ENCODE results near the gene PNPLA6.

PNPLA6 gene

GRCh38 chr19:7494416-7495098 is 41.0 kb upstream of the PNPLA6 start:
- no peak for DNase-seq (ENCODE audit: extremely low spot score)
- CTCF ChIA-PET, result no interaction called here
- POLR2A ChIA-PET, result interaction anchor here (1.9 kb wide), 1 partner anchor 28 kb away, joined by 4 read pairs; the partner anchor contains the start of gene MCOLN1
- TF ChIP-seq SP1 (IDR thresholded peaks at IDR 0.05), result no peak
- no peak for TF ChIP-seq TARDBP (IDR thresholded peaks at IDR 0.05)
- TF ChIP-seq CTBP1 (IDR thresholded peaks at IDR 0.05; ENCODE audit: borderline replicate concordance), result no peak
- no peak for TF ChIP-seq SUZ12 (IDR thresholded peaks at IDR 0.05)
- TF ChIP-seq BHLHE40 (IDR thresholded peaks at IDR 0.05; ENCODE audit: borderline replicate concordance), result no peak
- TF ChIP-seq L3MBTL2 (conservative IDR thresholded peaks at IDR 0.05), result no peak
- no peak for TF ChIP-seq LEF1 (IDR thresholded peaks at IDR 0.05; ENCODE audit: borderline replicate concordance)
- TF ChIP-seq NFRKB (IDR thresholded peaks at IDR 0.05), result no peak
- no peak for TF ChIP-seq FOXK2 (IDR thresholded peaks at IDR 0.05)
- no peak for TF ChIP-seq PKNOX1 (IDR thresholded peaks at IDR 0.05)
- no peak for TF ChIP-seq ZNF384 (IDR thresholded peaks at IDR 0.05)
- TF ChIP-seq FOXA1 (IDR thresholded peaks at IDR 0.05), result no peak
- no peak for TF ChIP-seq ARNT (IDR thresholded peaks at IDR 0.05)
- no peak for TF ChIP-seq FOXM1 (IDR thresholded peaks at IDR 0.05; ENCODE audit: borderline replicate concordance)
- no peak for TF ChIP-seq HDGF (IDR thresholded peaks at IDR 0.05; ENCODE audit: borderline replicate concordance)

- TF ChIP-seq ARNT (IDR thresholded peaks at IDR 0.05) (no peak), SP1 (IDR thresholded peaks at IDR 0.05) (no peak), BHLHE40 (IDR thresholded peaks at IDR 0.05; ENCODE audit: borderline replicate concordance) (no peak), LEF1 (IDR thresholded peaks at IDR 0.05; ENCODE audit: borderline replicate concordance) (no peak), ZNF384 (IDR thresholded peaks at IDR 0.05) (no peak), NFRKB (IDR thresholded peaks at IDR 0.05) (no peak), L3MBTL2 (conservative IDR thresholded peaks at IDR 0.05) (no peak), CTBP1 (IDR thresholded peaks at IDR 0.05; ENCODE audit: borderline replicate concordance) (no peak), PKNOX1 (IDR thresholded peaks at IDR 0.05) (no peak), FOXM1 (IDR thresholded peaks at IDR 0.05; ENCODE audit: borderline replicate concordance) (no peak), SUZ12 (IDR thresholded peaks at IDR 0.05) (no peak), FOXK2 (IDR thresholded peaks at IDR 0.05) (no peak)
- POLR2A ChIA-PET, result interaction anchor here (1.0 to 2.1 kb wide), 5 partner anchors 9 to 26 kb away, joined by 3 to 11 read pairs (median 5); partner anchors contain the start of genes MCOLN1, PEX11G and ZNF358
- CTCF ChIA-PET, result interaction anchor here (0.6 to 1.1 kb wide), 5 partner anchors 11 to 143 kb away, joined by 3 to 5 read pairs (median 3); partner anchors contain the start of gene ZNF358
- peak; percentile 48 for DNase-seq (ENCODE audit: extremely low spot score)
Measured at GRCh38 chr19:7497292-7497691, 38.2 kb upstream of the PNPLA6 start.

- ChIA-PET CTCF (interaction anchor here (0.7 kb wide), 1 partner anchor 500 kb away, joined by 3 read pairs; no protein-coding TSS in a partner anchor), POLR2A (interaction anchor here (1.0 to 2.1 kb wide), 4 partner anchors 11 to 21 kb away, joined by 5 to 12 read pairs (median 6); partner anchors contain the start of genes MCOLN1, PEX11G and ZNF358)
- DNase-seq (ENCODE audit: extremely low spot score), result peak; percentile 82
- TF ChIP-seq L3MBTL2 (conservative IDR thresholded peaks at IDR 0.05) (peak; percentile 98), FOXK2 (IDR thresholded peaks at IDR 0.05) (no peak), CTBP1 (IDR thresholded peaks at IDR 0.05; ENCODE audit: borderline replicate concordance) (0 out of 2 replicates have a peak, but pooled peaks have one; percentile 4)
Measured at GRCh38 chr19:7500811-7501450, 34.6 kb upstream of the PNPLA6 start.

GRCh38 chr19:7502552-7502951 is 33.0 kb upstream of the PNPLA6 start:
- ChIA-PET CTCF (no interaction called here), POLR2A (no interaction called here)
- no peak for DNase-seq (ENCODE audit: extremely low spot score)
- no peak for TF ChIP-seq ARNT (IDR thresholded peaks at IDR 0.05)
- no peak for TF ChIP-seq SP1 (IDR thresholded peaks at IDR 0.05)

GRCh38 chr19:7504684-7505083 is 30.8 kb upstream of the PNPLA6 start:
- POLR2A ChIA-PET, result interaction anchor here (0.6 to 1.8 kb wide), 3 partner anchors 13 to 30 kb away, joined by 3 to 5 read pairs (median 3); partner anchors contain the start of gene PNPLA6
- TF ChIP-seq FOXK2 (IDR thresholded peaks at IDR 0.05) (no peak), SP1 (IDR thresholded peaks at IDR 0.05) (no peak), FOXM1 (IDR thresholded peaks at IDR 0.05; ENCODE audit: borderline replicate concordance) (no peak), NFRKB (IDR thresholded peaks at IDR 0.05) (no peak), L3MBTL2 (conservative IDR thresholded peaks at IDR 0.05) (no peak), ZNF384 (IDR thresholded peaks at IDR 0.05) (no peak), HDGF (IDR thresholded peaks at IDR 0.05; ENCODE audit: borderline replicate concordance) (no peak), CTBP1 (IDR thresholded peaks at IDR 0.05; ENCODE audit: borderline replicate concordance) (no peak), FOXA1 (IDR thresholded peaks at IDR 0.05) (no peak), TARDBP (IDR thresholded peaks at IDR 0.05) (no peak), BHLHE40 (IDR thresholded peaks at IDR 0.05; ENCODE audit: borderline replicate concordance) (no peak), LEF1 (IDR thresholded peaks at IDR 0.05; ENCODE audit: borderline replicate concordance) (no peak), SUZ12 (IDR thresholded peaks at IDR 0.05) (no peak), ARNT (IDR thresholded peaks at IDR 0.05) (no peak), ELF4 (IDR thresholded peaks at IDR 0.05) (no peak), PKNOX1 (IDR thresholded peaks at IDR 0.05) (no peak)
- CTCF ChIA-PET, result no interaction called here
- no peak for DNase-seq (ENCODE audit: extremely low spot score)

GRCh38 chr19:7505288-7505681 is 30.2 kb upstream of the PNPLA6 start:
- CTCF ChIA-PET, result no interaction called here
- no peak for DNase-seq (ENCODE audit: extremely low spot score)
- TF ChIP-seq SUZ12 (IDR thresholded peaks at IDR 0.05) (no peak), BHLHE40 (IDR thresholded peaks at IDR 0.05; ENCODE audit: borderline replicate concordance) (no peak), FOXM1 (IDR thresholded peaks at IDR 0.05; ENCODE audit: borderline replicate concordance) (no peak), CTBP1 (IDR thresholded peaks at IDR 0.05; ENCODE audit: borderline replicate concordance) (no peak)
- POLR2A ChIA-PET, result interaction anchor here (0.6 to 3.0 kb wide), 5 partner anchors 8 to 30 kb away, joined by 3 to 21 read pairs (median 5); partner anchors contain the start of genes PNPLA6 and ZNF358
